ENCODE measurements around the gene TOP1.

Gene TOP1

DNA sequence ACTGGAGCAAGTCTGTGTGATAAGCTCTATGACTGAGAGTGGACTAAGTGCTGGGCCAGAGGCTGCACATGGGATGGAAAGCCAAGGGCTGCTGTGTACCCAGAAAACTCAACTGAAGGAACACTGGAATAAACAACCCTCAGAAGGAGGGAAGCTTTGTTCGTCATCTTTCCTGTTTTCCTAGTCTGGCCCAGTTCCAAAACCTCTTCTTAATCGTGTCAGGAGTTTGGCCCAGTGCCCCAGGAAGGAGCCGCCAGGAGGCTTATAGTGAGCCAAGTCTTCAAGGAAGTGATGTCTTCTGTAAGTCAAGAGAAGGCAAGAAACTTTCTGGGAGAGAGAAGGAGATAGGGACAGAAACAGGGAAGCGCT, 23.3 kb upstream of the TOP1 start:
- no peaks in the 10 kb centered on the region for H3K27me3 ChIP-seq (ENCODE audit: insufficient read depth, low read length)
- H3K4me1 ChIP-seq (ENCODE audit: insufficient read depth, low read length), result peaks cover 7% of the 10 kb centered on the region
- no peak overlapping the region for H3K27ac ChIP-seq (ENCODE audit: low read length)
- H3K9ac ChIP-seq (ENCODE audit: low read depth, low read length), result no peak overlapping the region
- H3K9me3 ChIP-seq (ENCODE audit: insufficient read depth, low read depth, low read length), result 0 out of 2 replicates have a peak, but pooled peaks cover 3% of the 10 kb centered on the region
- no peaks in the 10 kb centered on the region for H3K36me3 ChIP-seq (ENCODE audit: insufficient read depth, low read depth, low read length)
- no peak overlapping the region for H3K4me3 ChIP-seq (ENCODE audit: low read length)

DNA sequence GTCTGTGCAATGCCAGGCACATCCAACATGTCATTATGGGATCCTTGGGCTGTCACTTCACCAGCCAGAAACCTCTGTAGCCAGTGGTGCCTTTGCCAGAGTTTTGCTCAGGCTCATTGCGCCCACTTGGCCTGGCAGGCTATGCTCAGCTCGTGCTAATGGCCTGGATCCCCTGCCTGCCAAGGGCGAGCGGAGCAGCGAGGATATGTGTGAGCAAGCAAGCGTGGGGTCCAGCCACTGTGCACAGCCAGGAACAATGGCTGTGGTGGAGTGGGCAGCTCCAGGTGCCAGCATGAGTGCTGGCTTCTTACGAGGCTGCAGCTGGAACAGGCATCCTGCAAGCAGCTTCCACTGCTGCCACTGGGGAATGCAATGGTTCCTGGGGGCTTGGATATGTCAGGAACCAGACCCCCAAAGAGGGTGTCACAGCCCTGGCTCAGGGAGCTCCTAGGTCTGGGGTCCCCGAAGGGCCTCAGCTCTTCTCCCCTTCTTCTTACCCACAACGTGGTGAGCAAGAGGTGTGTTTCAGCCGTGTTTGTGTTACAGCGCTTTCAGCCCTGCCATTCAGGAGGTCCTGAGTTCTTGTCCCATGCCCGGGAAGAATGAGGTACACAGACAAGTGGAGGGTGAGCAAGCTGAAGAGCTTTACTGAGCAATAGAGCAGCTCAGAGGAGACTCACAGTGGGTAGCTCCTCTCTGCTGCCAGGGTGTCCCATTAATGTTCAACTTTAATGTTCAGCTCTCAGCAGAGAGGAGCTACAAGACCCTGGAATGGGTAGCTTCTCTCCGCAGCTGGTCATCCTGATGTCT, 22.3 kb upstream of the TOP1 start:
- Histone ChIP-seq H3K4me1 (ENCODE audit: insufficient read depth, low read length) (peaks cover 7% of the 10 kb centered on the region), H3K9me3 (ENCODE audit: insufficient read depth, low read depth, low read length) (0 out of 2 replicates have a peak, but pooled peaks cover 3% of the 10 kb centered on the region), H3K4me3 (ENCODE audit: low read length) (no peak overlapping the region), H3K27ac (ENCODE audit: low read length) (no peak overlapping the region), H3K27me3 (ENCODE audit: insufficient read depth, low read length) (no peaks in the 10 kb centered on the region), H3K9ac (ENCODE audit: low read depth, low read length) (no peak overlapping the region), H3K36me3 (ENCODE audit: insufficient read depth, low read depth, low read length) (no peaks in the 10 kb centered on the region)

DNA sequence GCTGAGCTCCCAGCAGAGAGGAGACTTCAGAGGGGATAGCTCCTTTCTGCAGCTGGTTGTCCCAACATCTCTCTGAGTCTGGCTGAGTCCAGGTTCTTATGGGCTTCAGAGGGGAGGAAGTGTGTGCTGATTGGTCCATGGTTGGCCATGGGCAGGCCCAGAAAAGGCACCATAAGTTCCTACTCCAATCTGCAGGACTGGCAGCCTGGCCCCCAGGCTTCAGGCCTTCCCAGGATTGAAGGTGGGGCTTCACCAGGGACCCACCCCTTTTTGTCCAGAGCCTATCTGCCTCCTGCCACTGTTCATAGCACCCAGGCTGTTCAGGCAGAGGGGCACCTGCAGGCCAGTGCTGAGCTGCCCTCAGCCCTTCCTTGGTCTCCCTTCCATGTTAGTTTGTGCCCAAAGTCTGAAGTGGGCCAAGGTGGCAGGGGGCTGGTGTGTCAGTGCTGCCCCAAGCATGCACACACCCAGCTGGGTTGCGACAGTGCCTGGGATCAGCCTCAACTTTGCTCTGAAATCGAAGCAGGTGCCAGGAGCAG, 21.6 kb upstream of the TOP1 start:
- Histone ChIP-seq H3K36me3 (ENCODE audit: insufficient read depth, low read depth, low read length) (no peaks in the 10 kb centered on the region), H3K9me3 (ENCODE audit: insufficient read depth, low read depth, low read length) (0 out of 2 replicates have a peak, but pooled peaks cover 3% of the 10 kb centered on the region), H3K4me1 (ENCODE audit: insufficient read depth, low read length) (peaks cover 7% of the 10 kb centered on the region), H3K4me3 (ENCODE audit: low read length) (no peak overlapping the region), H3K9ac (ENCODE audit: low read depth, low read length) (no peak overlapping the region), H3K27me3 (ENCODE audit: insufficient read depth, low read length) (no peaks in the 10 kb centered on the region), H3K27ac (ENCODE audit: low read length) (no peak overlapping the region)

DNA sequence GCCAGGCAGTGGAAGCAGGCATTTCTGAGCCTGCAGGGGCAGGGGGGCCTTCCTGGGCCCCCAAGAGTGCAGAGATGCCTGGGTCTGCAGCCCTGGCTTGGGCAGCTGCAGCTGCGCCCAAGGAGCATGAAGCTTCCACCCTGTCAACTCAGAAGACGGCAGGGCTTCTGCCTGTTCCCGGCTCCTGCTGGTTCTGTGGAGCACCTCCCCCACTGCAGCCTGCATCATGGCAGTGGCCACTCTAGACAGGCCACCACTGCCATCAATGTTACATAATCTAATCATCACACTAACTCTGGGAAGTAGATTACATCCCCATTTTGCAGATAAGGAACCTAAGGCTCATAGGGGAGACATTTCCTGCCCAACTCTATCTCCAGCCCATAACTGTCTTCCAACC, 21.1 kb upstream of the TOP1 start:
- Histone ChIP-seq H3K27me3 (ENCODE audit: insufficient read depth, low read length) (no peaks in the 10 kb centered on the region), H3K9me3 (ENCODE audit: insufficient read depth, low read depth, low read length) (0 out of 2 replicates have a peak, but pooled peaks cover 3% of the 10 kb centered on the region), H3K9ac (ENCODE audit: low read depth, low read length) (no peak overlapping the region), H3K36me3 (ENCODE audit: insufficient read depth, low read depth, low read length) (no peaks in the 10 kb centered on the region), H3K27ac (ENCODE audit: low read length) (no peak overlapping the region), H3K4me3 (ENCODE audit: low read length) (no peak overlapping the region), H3K4me1 (ENCODE audit: insufficient read depth, low read length) (peaks cover 7% of the 10 kb centered on the region)

DNA sequence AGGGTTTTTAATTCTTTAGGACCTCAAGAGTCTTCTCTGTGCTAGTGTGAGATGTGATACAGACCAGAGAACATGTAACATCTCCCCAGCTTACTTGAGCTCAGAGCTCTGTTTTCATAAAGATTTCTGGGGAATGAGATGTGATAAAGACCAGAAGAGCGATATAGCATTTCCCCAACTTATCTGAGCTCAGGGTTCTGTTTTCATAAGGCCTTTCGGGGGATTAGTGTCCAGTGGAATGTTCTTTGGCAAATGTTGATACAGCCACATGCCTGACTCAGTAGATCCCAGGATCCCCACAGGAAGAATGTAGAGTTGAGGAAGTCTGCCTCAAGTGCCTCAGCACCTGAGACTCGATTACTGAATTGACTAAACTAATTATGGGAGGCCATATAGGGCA, 18.7 kb upstream of the TOP1 start:
- H3K9ac ChIP-seq (ENCODE audit: low read depth, low read length), result no peak overlapping the region
- no peak overlapping the region for H3K27ac ChIP-seq (ENCODE audit: low read length)
- no peak overlapping the region for H3K4me3 ChIP-seq (ENCODE audit: low read length)
- H3K9me3 ChIP-seq (ENCODE audit: insufficient read depth, low read depth, low read length), result 0 out of 2 replicates have a peak, but pooled peaks cover 3% of the 10 kb centered on the region
- no peaks in the 10 kb centered on the region for H3K27me3 ChIP-seq (ENCODE audit: insufficient read depth, low read length)
- H3K36me3 ChIP-seq (ENCODE audit: insufficient read depth, low read depth, low read length), result no peaks in the 10 kb centered on the region
- peaks cover 5% of the 10 kb centered on the region; the same call in 1 of the 2 replicates for H3K4me1 ChIP-seq (ENCODE audit: insufficient read depth, low read length)

DNA sequence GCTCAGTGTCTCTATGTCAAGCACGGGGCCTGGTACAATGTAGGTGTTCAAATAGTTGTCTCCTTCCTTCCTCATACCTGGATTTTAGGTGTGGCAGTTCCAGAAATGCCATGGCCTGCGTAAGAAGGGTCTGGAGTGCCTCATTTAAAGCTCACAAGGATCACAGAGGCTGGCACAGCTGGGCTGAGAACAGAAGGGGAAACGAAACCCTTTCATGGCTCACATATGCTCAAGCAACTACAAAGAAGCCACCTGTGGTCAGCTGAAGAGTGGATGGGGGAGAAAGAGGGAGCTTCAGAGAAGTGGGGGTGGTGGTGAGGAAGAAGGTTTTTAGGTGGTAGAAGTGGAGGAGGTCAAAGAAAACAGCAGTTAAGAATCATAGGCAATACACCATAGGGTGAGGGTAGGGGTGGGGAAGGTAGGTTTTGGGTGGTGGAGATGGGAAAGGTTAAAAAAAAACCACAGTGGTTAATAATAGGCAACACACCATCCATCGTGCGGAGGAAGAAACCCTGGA, 17.0 kb upstream of the TOP1 start:
- H3K9me3 ChIP-seq (ENCODE audit: insufficient read depth, low read depth, low read length), result no peaks in the 10 kb centered on the region
- no peak overlapping the region for H3K4me3 ChIP-seq (ENCODE audit: low read length)
- H3K27ac ChIP-seq (ENCODE audit: low read length), result no peak overlapping the region
- H3K36me3 ChIP-seq (ENCODE audit: insufficient read depth, low read depth, low read length), result no peaks in the 10 kb centered on the region
- H3K27me3 ChIP-seq (ENCODE audit: insufficient read depth, low read length), result no peaks in the 10 kb centered on the region
- H3K4me1 ChIP-seq (ENCODE audit: insufficient read depth, low read length), result peaks cover 5% of the 10 kb centered on the region; the same call in 1 of the 2 replicates
- no peak overlapping the region for H3K9ac ChIP-seq (ENCODE audit: low read depth, low read length)

DNA sequence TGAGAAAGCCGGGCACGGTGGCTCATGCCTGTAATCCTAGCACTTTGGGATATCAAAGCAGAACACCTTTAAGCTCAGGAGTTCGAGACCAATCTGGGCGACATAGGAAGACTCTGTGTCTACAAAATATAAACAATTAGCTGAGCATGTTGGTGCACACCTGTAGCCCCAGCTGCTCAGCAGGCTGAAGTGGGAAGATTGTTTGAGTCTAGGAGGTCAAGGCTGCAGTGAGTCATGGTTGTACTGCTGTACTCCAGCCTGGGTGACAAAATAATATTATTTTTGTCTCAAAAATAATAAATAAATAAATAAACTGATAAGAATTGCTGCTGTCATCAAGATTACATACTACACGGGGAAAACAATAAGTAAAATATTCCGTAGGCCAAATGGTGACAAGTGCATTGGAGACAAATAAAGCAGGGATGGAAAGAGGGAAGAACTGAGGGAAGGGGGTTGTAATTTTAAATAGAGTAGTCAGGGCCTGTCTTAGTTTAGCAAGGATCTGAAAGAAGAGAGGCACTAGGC, 14.0 kb upstream of the TOP1 start:
- H3K9ac ChIP-seq (ENCODE audit: low read depth, low read length), result no peak overlapping the region
- no peak overlapping the region for H3K4me3 ChIP-seq (ENCODE audit: low read length)
- no peaks in the 10 kb centered on the region for H3K36me3 ChIP-seq (ENCODE audit: insufficient read depth, low read depth, low read length)
- H3K9me3 ChIP-seq (ENCODE audit: insufficient read depth, low read depth, low read length), result no peaks in the 10 kb centered on the region
- no peaks in the 10 kb centered on the region for H3K27me3 ChIP-seq (ENCODE audit: insufficient read depth, low read length)
- H3K27ac ChIP-seq (ENCODE audit: low read length), result no peak overlapping the region
- no peaks in the 10 kb centered on the region for H3K4me1 ChIP-seq (ENCODE audit: insufficient read depth, low read length)

DNA sequence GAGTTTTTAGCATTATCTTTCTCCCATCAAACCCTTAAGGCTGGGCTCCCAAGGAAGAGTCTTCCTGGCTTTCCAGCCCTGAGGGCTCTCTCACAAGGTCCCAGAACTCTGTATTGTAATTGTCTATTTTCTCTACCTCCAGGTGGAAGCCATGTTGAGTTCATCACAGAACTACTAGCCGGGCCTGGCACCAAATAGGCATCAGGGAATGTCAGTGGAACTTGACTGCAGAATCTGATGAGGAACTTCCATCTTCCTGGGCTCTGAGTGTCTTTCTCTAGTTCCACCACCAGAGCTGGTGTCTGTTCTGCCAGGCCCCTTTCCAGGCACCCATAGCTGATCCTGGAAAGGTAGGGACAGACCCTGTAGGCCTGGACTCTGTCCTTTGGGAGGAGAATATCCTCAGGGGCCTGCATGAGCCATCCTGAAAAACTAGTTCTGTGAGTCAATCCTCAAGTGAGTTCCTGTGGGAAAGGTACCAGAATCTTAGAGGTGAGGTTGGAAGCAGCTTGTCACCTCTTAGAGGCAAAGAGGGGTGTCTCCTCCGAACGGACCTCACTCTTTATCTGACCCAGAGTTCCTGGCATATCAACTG, 11.1 kb upstream of the TOP1 start:
- no peaks in the 10 kb centered on the region for H3K4me1 ChIP-seq (ENCODE audit: insufficient read depth, low read length)
- no peaks in the 10 kb centered on the region for H3K27me3 ChIP-seq (ENCODE audit: insufficient read depth, low read length)
- H3K27ac ChIP-seq (ENCODE audit: low read length), result no peak overlapping the region
- H3K4me3 ChIP-seq (ENCODE audit: low read length), result no peak overlapping the region
- H3K36me3 ChIP-seq (ENCODE audit: insufficient read depth, low read depth, low read length), result no peaks in the 10 kb centered on the region
- H3K9ac ChIP-seq (ENCODE audit: low read depth, low read length), result no peak overlapping the region
- H3K9me3 ChIP-seq (ENCODE audit: insufficient read depth, low read depth, low read length), result no peaks in the 10 kb centered on the region

DNA sequence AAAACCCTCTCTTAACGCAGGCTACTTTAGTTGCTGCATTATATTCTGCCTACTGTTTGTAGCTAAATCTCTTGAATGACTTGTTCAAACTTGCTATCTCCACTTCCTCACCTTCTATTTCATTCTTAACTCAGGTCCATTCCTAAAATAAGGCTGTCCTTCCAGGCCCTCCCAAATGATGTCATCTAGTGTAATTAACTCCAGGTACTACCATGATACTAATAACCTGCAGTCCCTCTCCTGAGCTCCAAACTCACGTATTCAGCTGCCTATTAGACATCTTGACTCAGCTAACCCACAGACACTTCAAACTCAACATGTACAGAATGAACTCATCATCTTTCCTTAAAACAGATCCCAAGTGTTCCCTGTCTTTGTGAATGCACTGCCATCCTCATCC, 10.5 kb upstream of the TOP1 start:
- Histone ChIP-seq H3K9me3 (ENCODE audit: insufficient read depth, low read depth, low read length) (no peaks in the 10 kb centered on the region), H3K27me3 (ENCODE audit: insufficient read depth, low read length) (no peaks in the 10 kb centered on the region), H3K9ac (ENCODE audit: low read depth, low read length) (no peak overlapping the region), H3K4me1 (ENCODE audit: insufficient read depth, low read length) (no peaks in the 10 kb centered on the region), H3K36me3 (ENCODE audit: insufficient read depth, low read depth, low read length) (no peaks in the 10 kb centered on the region), H3K27ac (ENCODE audit: low read length) (no peak overlapping the region), H3K4me3 (ENCODE audit: low read length) (no peak overlapping the region)

DNA sequence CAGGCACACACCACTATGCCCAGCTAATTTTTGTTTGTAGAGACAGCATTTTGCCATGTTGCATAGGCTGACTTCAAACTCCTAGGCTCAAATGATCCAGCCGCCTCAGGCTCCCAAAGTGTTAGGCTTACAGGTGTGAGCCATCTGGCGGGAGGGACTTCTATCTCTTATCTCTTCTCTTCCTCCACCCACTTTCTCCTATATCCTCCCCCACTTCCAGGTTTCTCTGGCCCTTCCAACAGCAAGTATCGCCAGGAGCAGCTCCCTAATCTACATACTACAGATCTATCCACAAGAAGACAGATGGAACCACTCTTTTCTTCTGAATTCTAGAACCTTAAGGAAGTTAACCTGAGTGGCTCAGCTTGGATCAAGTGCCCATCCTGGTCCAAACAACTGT, 5.1 kb upstream of the TOP1 start:
- H3K36me3 ChIP-seq (ENCODE audit: insufficient read depth, low read depth, low read length), result no peaks in the 10 kb centered on the region
- peaks cover 7% of the 10 kb centered on the region; the same call in 1 of the 2 replicates for H3K4me1 ChIP-seq (ENCODE audit: insufficient read depth, low read length)
- H3K9me3 ChIP-seq (ENCODE audit: insufficient read depth, low read depth, low read length), result no peaks in the 10 kb centered on the region
- no peak overlapping the region for H3K27ac ChIP-seq (ENCODE audit: low read length)
- no peak overlapping the region for H3K9ac ChIP-seq (ENCODE audit: low read depth, low read length)
- no peaks in the 10 kb centered on the region for H3K27me3 ChIP-seq (ENCODE audit: insufficient read depth, low read length)
- H3K4me3 ChIP-seq (ENCODE audit: low read length), result no peak overlapping the region

DNA sequence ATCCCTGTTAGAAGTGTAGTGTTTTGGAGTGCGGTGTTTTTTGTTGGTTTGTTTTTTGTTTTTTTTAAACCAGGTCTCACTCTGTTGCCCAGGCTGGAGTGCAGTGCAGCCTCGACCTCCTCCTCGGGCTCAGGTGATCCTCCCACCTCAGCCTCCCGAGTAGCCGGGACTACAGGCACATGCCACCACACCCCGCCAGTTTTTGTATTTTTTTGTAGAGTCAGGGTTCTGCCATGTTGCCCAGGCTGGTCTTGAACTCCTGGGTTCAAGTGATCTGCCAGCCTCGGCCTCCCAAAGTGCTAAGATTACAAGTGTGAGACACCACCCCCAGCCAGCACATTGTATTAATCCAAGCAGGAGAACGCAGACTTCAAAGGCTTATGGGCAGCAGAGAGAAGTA, 1.3 kb upstream of the TOP1 start:
- no peak overlapping the region for H3K4me3 ChIP-seq (ENCODE audit: low read length)
- H3K9ac ChIP-seq (ENCODE audit: low read depth, low read length), result peak overlapping the region; percentile 86; the same call in 1 of the 2 replicates
- H3K9me3 ChIP-seq (ENCODE audit: insufficient read depth, low read depth, low read length), result no peaks in the 10 kb centered on the region
- H3K27ac ChIP-seq (ENCODE audit: low read length), result no peak overlapping the region
- peaks cover 18% of the 10 kb centered on the region for H3K36me3 ChIP-seq (ENCODE audit: insufficient read depth, low read depth, low read length)
- peaks cover 24% of the 10 kb centered on the region for H3K4me1 ChIP-seq (ENCODE audit: insufficient read depth, low read length)
- H3K27me3 ChIP-seq (ENCODE audit: insufficient read depth, low read length), result peaks cover 20% of the 10 kb centered on the region

All from iPS-20b (cell line).